ENCODE results near the gene MGAT5.

MGAT5 gene

GRCh38 chr2:134432435-134432883, 178.6 kb downstream of the MGAT5 start:
- no peak for DNase-seq

- DNase-seq, result no peak
These were observed 179.6 kb downstream of the MGAT5 start for GRCh38 chr2:134433469-134433868.

- no peak for DNase-seq
These were observed 180.1 kb downstream of the MGAT5 start for GRCh38 chr2:134433979-134434378.

GRCh38 chr2:134435505-134435904, 181.6 kb downstream of the MGAT5 start:
- DNase-seq, result no peak

- DNase-seq, result no peak
These were observed 182.1 kb downstream of the MGAT5 start for GRCh38 chr2:134435936-134436335.

GRCh38 chr2:134436706-134437105, 182.8 kb downstream of the MGAT5 start:
- DNase-seq, result no peak

GRCh38 chr2:134438371-134438770, 184.5 kb downstream of the MGAT5 start:
- DNase-seq, result no peak

- no peak for DNase-seq
These were observed 186.6 kb downstream of the MGAT5 start for GRCh38 chr2:134440336-134440909.

GRCh38 chr2:134441153-134441863, 187.4 kb downstream of the MGAT5 start:
- DNase-seq, result peak; percentile 8

GRCh38 chr2:134443814-134444480, 190.1 kb downstream of the MGAT5 start:
- DNase-seq, result no peak

GRCh38 chr2:134445116-134445515, 191.2 kb downstream of the MGAT5 start:
- DNase-seq, result no peak

GRCh38 chr2:134445985-134446382, 192.1 kb downstream of the MGAT5 start:
- DNase-seq, result no peak

- DNase-seq, result no peak
These were observed 192.6 kb downstream of the MGAT5 start for GRCh38 chr2:134446383-134447017.

- DNase-seq, result no peak
These were observed 193.8 kb downstream of the MGAT5 start for GRCh38 chr2:134447669-134448068.

GRCh38 chr2:134448650-134449049, 194.8 kb downstream of the MGAT5 start:
- no peak for DNase-seq

- DNase-seq, result no peak
These were observed 195.3 kb downstream of the MGAT5 start for GRCh38 chr2:134449157-134449556.

- DNase-seq, result no peak
These were observed 196.1 kb downstream of the MGAT5 start for GRCh38 chr2:134449751-134450513.

- DNase-seq, result no peak
These were observed 197.4 kb downstream of the MGAT5 start for GRCh38 chr2:134451347-134451630.

GRCh38 chr2:134452042-134452733, 198.3 kb downstream of the MGAT5 start:
- DNase-seq, result no peak

GRCh38 chr2:134453476-134453875, 199.6 kb downstream of the MGAT5 start:
- DNase-seq, result no peak

- no peak for DNase-seq
These were observed 200.1 kb downstream of the MGAT5 start for GRCh38 chr2:134453973-134454372.

GRCh38 chr2:134454426-134454825, 200.6 kb downstream of the MGAT5 start:
- DNase-seq, result no peak

- DNase-seq, result no peak
These were observed 201.1 kb downstream of the MGAT5 start for GRCh38 chr2:134454931-134455330.
